Activated CD4-positive, alpha-beta T cell treated with anti-CD3 and anti-CD28 coated beads for 48 hours (primary cell): Measurements from ENCODE around the gene EGFL7.

ENCODE experiments used
- DNase-seq: peaks from one replicate; pipeline ENCODE4 v3.0.0-alpha.2; 2020

EGFL7 gene

GRCh38 chr9:136645352-136645902 lies 17.3 kb upstream of the EGFL7 start:
- DNase-seq: no peak

GRCh38 chr9:136645903-136646754 lies 16.6 kb upstream of the EGFL7 start:
- DNase-seq: no peak

GRCh38 chr9:136646827-136647711 lies 15.6 kb upstream of the EGFL7 start:
- no peak for DNase-seq

GRCh38 chr9:136648751-136649150 lies 14.0 kb upstream of the EGFL7 start:
- DNase-seq: no peak

- no peak for DNase-seq
These were observed 12.7 kb upstream of the EGFL7 start for GRCh38 chr9:136650021-136650420.

GRCh38 chr9:136650648-136651047 lies 12.1 kb upstream of the EGFL7 start:
- no peak for DNase-seq

- DNase-seq: no peak
These were observed 10.9 kb upstream of the EGFL7 start for GRCh38 chr9:136651860-136652259.

GRCh38 chr9:136653323-136654079 lies 9.2 kb upstream of the EGFL7 start:
- DNase-seq: no peak

GRCh38 chr9:136654820-136655535 lies 7.7 kb upstream of the EGFL7 start:
- no peak for DNase-seq

- no peak for DNase-seq
These were observed 7.1 kb upstream of the EGFL7 start for GRCh38 chr9:136655536-136656182.

GRCh38 chr9:136656183-136656738 lies 6.5 kb upstream of the EGFL7 start:
- DNase-seq: no peak

- DNase-seq: no peak
These were observed 5.7 kb upstream of the EGFL7 start for GRCh38 chr9:136656795-136657611.

GRCh38 chr9:136657974-136658848 lies 4.5 kb upstream of the EGFL7 start:
- no peak for DNase-seq

GRCh38 chr9:136658849-136659535 lies 3.7 kb upstream of the EGFL7 start:
- DNase-seq: no peak

- DNase-seq: no peak
These were observed 2.6 kb upstream of the EGFL7 start for GRCh38 chr9:136659861-136660784.

GRCh38 chr9:136660971-136661550 lies 1.7 kb upstream of the EGFL7 start:
- DNase-seq: no peak
